ENCODE measurements around the gene RAB44. TPM values are rescaled to one million over a fixed set of nuclear protein-coding genes. Genes with fewer than 3 reads are reported as not detected.

Gene RAB44
- total and polyA plus RNA-seq, 9 of the 15 experiments (the other 6 are each of a cell fraction or from before 2014, with no cell fraction given), result not detected

- no peak for TF ChIP-seq PRDM10 (IDR thresholded peaks at IDR 0.05; ENCODE audit: partially characterized antibody)
- TF ChIP-seq SMARCE1 (IDR thresholded peaks at IDR 0.05), result no peak
- no peak for TF ChIP-seq CREB1 (IDR thresholded peaks at IDR 0.05)
- no peak for TF ChIP-seq CREB1 (CRISPR knock-in tag; IDR thresholded peaks at IDR 0.05)
- TF ChIP-seq LARP7 (IDR thresholded peaks at IDR 0.05), result no peak
- peak; percentile 63 for TF ChIP-seq TAF1 (IDR thresholded peaks at IDR 0.05; ENCODE audit: control insufficient read depth, extremely low read depth, insufficient read depth, low read length, severe bottlenecking)
- TF ChIP-seq ESRRB (CRISPR knock-in tag; IDR thresholded peaks at IDR 0.05; ENCODE audit: borderline replicate concordance), result no peak
- TF ChIP-seq CHD4 (IDR thresholded peaks at IDR 0.05; ENCODE audit: insufficient read depth, insufficient replicate concordance, low read depth, low read length, poor library complexity, severe bottlenecking), result no peak
- peak; percentile 14; the same call in 1 of the 2 replicates for TF ChIP-seq PKNOX1 (IDR thresholded peaks at IDR 0.05)
- TF ChIP-seq SNAPC5 (CRISPR knock-in tag; IDR thresholded peaks at IDR 0.05), result no peak
- TF ChIP-seq IRF9 (tag; IDR thresholded peaks at IDR 0.05), result no peak
- TF ChIP-seq CREM (IDR thresholded peaks at IDR 0.05; ENCODE audit: low read depth), result peak; percentile 42; the same call in 1 of the 2 replicates
- TF ChIP-seq MYC (IDR thresholded peaks at IDR 0.05; ENCODE audit: low read depth, low read length), result peak; percentile 53; the same call in 1 of the 2 replicates
- no peak for TF ChIP-seq MYC (CRISPR knock-in tag; IDR thresholded peaks at IDR 0.05; ENCODE audit: borderline replicate concordance, low read depth)
- TF ChIP-seq RAD51 (IDR thresholded peaks at IDR 0.05; ENCODE audit: borderline replicate concordance, low read depth), result no peak
- no peak; the same call in 1 of the 2 replicates for TF ChIP-seq TEAD4 (IDR thresholded peaks at IDR 0.05; ENCODE audit: low read length)
- no peak for TF ChIP-seq TEAD4 (CRISPR knock-in tag; IDR thresholded peaks at IDR 0.05; ENCODE audit: borderline replicate concordance)
- TF ChIP-seq GATA2 (CRISPR knock-in tag; IDR thresholded peaks at IDR 0.05), result no peak
- no peak for TF ChIP-seq ZFP36 (IDR thresholded peaks at IDR 0.05; ENCODE audit: low read depth, low read length, partially characterized antibody)
- TF ChIP-seq ZNF586 (CRISPR knock-in tag; conservative IDR thresholded peaks at IDR 0.05), result no peak
- 0 out of 2 replicates have a peak, but pooled peaks have one; percentile 11 for TF ChIP-seq THAP12 (CRISPR knock-in tag; IDR thresholded peaks at IDR 0.05)
Measured at GRCh38 chr6:36678488-36679042, 19.1 kb upstream of the RAB44 start, which contains the start of gene CDKN1A (continued).

Data from K562 (cell line).